Right cardiac atrium (tissue), 5 donors: ENCODE measurements around the gene IL22. TPM values are rescaled to one million over a fixed set of nuclear protein-coding genes. Genes with fewer than 3 reads are reported as not detected.
A peak's percentile ranks its signal among the peaks of the same experiment; 100 is the strongest.

Source experiments
- ATAC-seq, 2 donors: fragments of 200-7000 bp; cut with Tn5 transposase; one replicate each; pipeline versions ENCODE4 v1.8.0 to v1.9.1; 2020; ENCODE audit warnings: moderate library complexity in 2 of 2, mild to moderate bottlenecking in 1 of 2
- DNase-seq, 3 donors: peaks; one replicate each; pipeline ENCODE4 v3.0.0-alpha.2; 2020
- H3K27ac ChIP-seq: one replicate; pipeline ENCODE4 v1.5.1; 2013; ENCODE audit warnings: mild to moderate bottlenecking, low read length, control low read depth, moderate library complexity
- H3K27me3 ChIP-seq: one replicate; pipeline ENCODE4 v1.6.1; 2013; ENCODE audit not compliant: control insufficient read depth, insufficient read depth
- H3K4me1 ChIP-seq: one replicate; pipeline ENCODE4 v1.6.1; 2013; ENCODE audit warnings: low read length; ENCODE audit not compliant: control insufficient read depth, insufficient read depth
- H3K4me3 ChIP-seq: one replicate; pipeline ENCODE4 v1.5.1; 2013; ENCODE audit warnings: low read length, control low read depth
- H3K9me3 ChIP-seq: one replicate; pipeline ENCODE4 v1.6.1; 2013; ENCODE audit warnings: low read length; ENCODE audit not compliant: control insufficient read depth
- WGBS: extraction: QIAGEN DNeasy Blood & Tissue Kit; methylation state at CpG from one replicate; pipeline ENCODE4 v1.1.7; 2013; 5-methylcytosine and 5-hydroxymethylcytosine counted together
- intact Hi-C, 4 donors: fragments of 100-400 bp; cut with DNase I; formaldehyde crosslinking; loops; one replicate each; pipeline versions ENCODE4 v1.11.0 to v1.14.0; 2022 to 2023
- long read RNA-seq, 4 donors: library from polyadenylated mRNA; unstranded; transcript quantifications; one replicate each; pipeline ENCODE4 v2.0.0, GENCODE V29; 2020 to 2021
- polyA plus RNA-seq: library from polyadenylated mRNA; stranded (reverse); fragments of 200-250 nt; gene quantifications from one replicate; pipeline ENCODE4 v1.2.3, GENCODE V29; 2013
- total RNA-seq, 4 donors: library from RNA; stranded (reverse); fragmentation: NEBNext Ultra II Directional; extraction: Animal tissue kit (Norgen Biotek cat#: 25700); gene quantifications; one replicate each; pipeline ENCODE4 v1.2.1, GENCODE V29; 2021
- donor health status: healthy with polysubstance abuse.
- donor health status: DM: no; HTN: yes; CAD: no.
- donor health status: DM: no; HTN: no; CAD: no.
- donor health status: DM: no; HTN: yes; CAD: no; lungs with severe emphysema.
- donor health status: DM: yes; HTN: yes; CAD: no.

IL22 gene
- total RNA-seq, result not detected
- polyA plus RNA-seq, result not detected
- long read RNA-seq, donor 1, result 0 reads
- long read RNA-seq, donor 2, result 0 reads
- long read RNA-seq, donor 3, result 0 reads
- long read RNA-seq, donor 4, result 0 reads

GRCh38 chr12:68253504-68253903 is at the start of gene IL22:
Gene IL22 (minus strand): TSS chr12:68253604. CDS start chr12:68253448, 156 bp downstream.
- WGBS, result 87% methylated on average over 7 of the region's 7 CpGs
- no peaks in the 10 kb centered on the region for H3K9me3 ChIP-seq
- no peak for ATAC-seq

GRCh38 chr12:68297929-68298328 is 44.5 kb upstream of the IL22 start:
- intact Hi-C loops, result no loop called here
- H3K4me1 ChIP-seq, result peaks cover 2% of the 10 kb centered on the region
- ATAC-seq (no peak), DNase-seq (no peak)
- H3K27me3 ChIP-seq, result no peaks in the 10 kb centered on the region
- no peak overlapping the region for H3K27ac ChIP-seq
- no peaks in the 10 kb centered on the region for H3K9me3 ChIP-seq
- 77% methylated on average over 4 of the region's 4 CpGs for WGBS
- no peak overlapping the region for H3K4me3 ChIP-seq

More at GRCh38 chr12:68253504-68253903, at the start of gene IL22:
- Histone ChIP-seq H3K27ac (no peak within 1 kb of the TSS), H3K4me3 (no peak within 1 kb of the TSS), H3K4me1 (no peaks in the 10 kb centered on the region), H3K27me3 (no peaks in the 10 kb centered on the region)
- no peak for DNase-seq
- intact Hi-C loops, result no loop called here

GRCh38 chr12:68294251-68294650 is 40.8 kb upstream of the IL22 start:
- DNase-seq (no peak), ATAC-seq (no peak)
- Histone ChIP-seq H3K27me3 (no peaks in the 10 kb centered on the region), H3K9me3 (no peaks in the 10 kb centered on the region), H3K27ac (no peak overlapping the region), H3K4me1 (peaks cover 2% of the 10 kb centered on the region), H3K4me3 (no peak overlapping the region)
- 26% methylated on average over 2 of the region's 2 CpGs for WGBS
- intact Hi-C loops, result no loop called here

- no peak for DNase-seq
- intact Hi-C loops, result no loop called here
- no peak for ATAC-seq
- Histone ChIP-seq H3K4me1 (peaks cover 2% of the 10 kb centered on the region), H3K27me3 (no peaks in the 10 kb centered on the region), H3K4me3 (no peak overlapping the region), H3K27ac (no peak overlapping the region), H3K9me3 (no peaks in the 10 kb centered on the region)
These were observed 39.9 kb upstream of the IL22 start for GRCh38 chr12:68293347-68293746.

- H3K9me3 ChIP-seq, result no peaks in the 10 kb centered on the region
- ATAC-seq (no peak), DNase-seq (no peak)
- H3K27me3 ChIP-seq, result no peaks in the 10 kb centered on the region
- WGBS, result 91% methylated on average over 9 of the region's 9 CpGs
- no peak overlapping the region for H3K27ac ChIP-seq
- H3K4me3 ChIP-seq, result no peak overlapping the region
- intact Hi-C loops, result no loop called here
- peaks cover under 1% of the 10 kb centered on the region for H3K4me1 ChIP-seq
These were observed 38.9 kb upstream of the IL22 start for GRCh38 chr12:68292151-68292943.

- WGBS, result 94% methylated on average over 4 of the region's 4 CpGs
- DNase-seq, result no peak
- no peaks in the 10 kb centered on the region for H3K9me3 ChIP-seq
- no peaks in the 10 kb centered on the region for H3K27me3 ChIP-seq
- H3K27ac ChIP-seq, result no peak overlapping the region
- intact Hi-C loops, result no loop called here
- no peak overlapping the region for H3K4me3 ChIP-seq
- no peaks in the 10 kb centered on the region for H3K4me1 ChIP-seq
- ATAC-seq, result no peak
These were observed 38.1 kb upstream of the IL22 start for GRCh38 chr12:68291396-68292036.

- intact Hi-C loops, result no loop called here
- no peaks in the 10 kb centered on the region for H3K4me1 ChIP-seq
- ATAC-seq (no peak), DNase-seq (no peak)
- H3K4me3 ChIP-seq, result no peak overlapping the region
- H3K27ac ChIP-seq, result no peak overlapping the region
- no peaks in the 10 kb centered on the region for H3K27me3 ChIP-seq
- WGBS, result 73% methylated on average over 6 of the region's 6 CpGs
- H3K9me3 ChIP-seq, result no peaks in the 10 kb centered on the region
These were observed 36.7 kb upstream of the IL22 start for GRCh38 chr12:68290126-68290525.

GRCh38 chr12:68287106-68287505 is 33.7 kb upstream of the IL22 start:
- 66% methylated on average over 5 of the region's 5 CpGs for WGBS
- no peak overlapping the region for H3K27ac ChIP-seq
- ATAC-seq (peak in 1 of 2 donors; percentile 26), DNase-seq (no peak)
- intact Hi-C loops, result no loop called here
- no peak overlapping the region for H3K4me3 ChIP-seq
- no peaks in the 10 kb centered on the region for H3K9me3 ChIP-seq
- H3K4me1 ChIP-seq, result no peaks in the 10 kb centered on the region
- H3K27me3 ChIP-seq, result no peaks in the 10 kb centered on the region

GRCh38 chr12:68286396-68286795 is 33.0 kb upstream of the IL22 start:
- H3K27ac ChIP-seq, result no peak overlapping the region
- no peak overlapping the region for H3K4me3 ChIP-seq
- H3K4me1 ChIP-seq, result no peaks in the 10 kb centered on the region
- H3K27me3 ChIP-seq, result no peaks in the 10 kb centered on the region
- intact Hi-C loops, result no loop called here
- ATAC-seq (no peak), DNase-seq (no peak)
- 79% methylated on average over 4 of the region's 4 CpGs for WGBS
- no peaks in the 10 kb centered on the region for H3K9me3 ChIP-seq

- H3K27ac ChIP-seq, result no peak overlapping the region
- H3K4me1 ChIP-seq, result no peaks in the 10 kb centered on the region
- no peak overlapping the region for H3K4me3 ChIP-seq
- intact Hi-C loops, result no loop called here
- H3K9me3 ChIP-seq, result no peaks in the 10 kb centered on the region
- DNase-seq, result no peak
- ATAC-seq, result peak in 1 of 2 donors; percentile 79
- no peaks in the 10 kb centered on the region for H3K27me3 ChIP-seq
- WGBS, result 65% methylated on average over 3 of the region's 3 CpGs
These were observed 32.1 kb upstream of the IL22 start for GRCh38 chr12:68285541-68285940.

- H3K27me3 ChIP-seq, result no peaks in the 10 kb centered on the region
- intact Hi-C loops, result no loop called here
- DNase-seq, result no peak
- 90% methylated on average over 4 of the region's 4 CpGs for WGBS
- H3K4me3 ChIP-seq, result no peak overlapping the region
- no peaks in the 10 kb centered on the region for H3K9me3 ChIP-seq
- H3K4me1 ChIP-seq, result no peaks in the 10 kb centered on the region
- no peak overlapping the region for H3K27ac ChIP-seq
- ATAC-seq, result no peak
These were observed 28.1 kb upstream of the IL22 start for GRCh38 chr12:68281322-68282077.
